GM23338 (cell line): ENCODE results near the gene UBQLN4. TPM values are rescaled to one million over a fixed set of nuclear protein-coding genes. Genes with fewer than 3 reads are reported as not detected.

Source experiments
- ATAC-seq: fragments of 200-7000 bp; cut with Tn5 transposase; 3 replicates; pipeline ENCODE4 v1.9.1; 2020
- DNase-seq: peaks from one replicate; pipeline ENCODE4 v3.0.0-alpha.2; 2015; ENCODE audit warnings: low spot score
- H2AFZ ChIP-seq: fragments of 200-600 bp; sonication (generic); 2 replicates; pipeline ENCODE4 v1.8.0; 2016; ENCODE audit warnings: antibody characterized with exemption, mild to moderate bottlenecking, moderate library complexity
- H3F3A ChIP-seq: fragments of 200-600 bp; sonication (generic); replicated peaks from 2 replicates; pipeline ENCODE4 v1.8.0; 2017; ENCODE audit warnings: antibody characterized with exemption, mixed run types, low read depth
- H3K27ac ChIP-seq: fragments of 200-600 bp; sonication (generic); 2 replicates; pipeline ENCODE4 v1.6.1; 2016; ENCODE audit warnings: low read depth
- H3K27me3 ChIP-seq: fragments of 200-600 bp; sonication (generic); 2 replicates; pipeline ENCODE4 v1.8.0; 2016; ENCODE audit warnings: mild to moderate bottlenecking, mixed run types, moderate library complexity; ENCODE audit not compliant: insufficient read depth
- H3K36me3 ChIP-seq: fragments of 200-600 bp; sonication (generic); 2 replicates; pipeline ENCODE4 v1.8.0; 2016; ENCODE audit warnings: mild to moderate bottlenecking; ENCODE audit not compliant: insufficient read depth
- H3K4me1 ChIP-seq: fragments of 200-600 bp; sonication (generic); 2 replicates; pipeline ENCODE4 v1.8.0; 2016; ENCODE audit warnings: mild to moderate bottlenecking, moderate library complexity; ENCODE audit not compliant: insufficient read depth
- H3K4me2 ChIP-seq: fragments of 200-600 bp; sonication (generic); 2 replicates; pipeline ENCODE4 v1.7.1; 2017; ENCODE audit warnings: mixed run types
- H3K4me3 ChIP-seq: fragments of 200-600 bp; sonication (generic); 2 replicates; pipeline ENCODE4 v1.6.1; 2016; ENCODE audit warnings: mixed run types
- H3K79me2 ChIP-seq: fragments of 200-600 bp; sonication (generic); replicated peaks from 2 replicates; pipeline ENCODE4 v1.8.0; 2017; ENCODE audit warnings: mild to moderate bottlenecking; ENCODE audit not compliant: insufficient read depth
- H3K9me2 ChIP-seq: fragments of 200-600 bp; sonication (generic); 2 replicates; pipeline ENCODE4 v1.8.0; 2017; ENCODE audit not compliant: insufficient read depth
- H4K20me1 ChIP-seq: fragments of 200-600 bp; sonication (generic); replicated peaks from 2 replicates; pipeline ENCODE4 v1.8.0; 2017; ENCODE audit warnings: mild to moderate bottlenecking; ENCODE audit not compliant: insufficient read depth
- H3K27ac Mint-ChIP-seq: 2 replicates; pipeline ENCODE4 v1.8.0; 2020; ENCODE audit warnings: inconsistent platforms, mild to moderate bottlenecking, moderate library complexity, mixed read lengths
- H3K27me3 Mint-ChIP-seq: 3 replicates; pipeline ENCODE4 v1.8.0; 2022; ENCODE audit warnings: low read depth, mild to moderate bottlenecking, moderate library complexity, mixed read lengths, inconsistent platforms; ENCODE audit not compliant: insufficient read depth, poor library complexity
- H3K36me3 Mint-ChIP-seq: 3 replicates; pipeline ENCODE4 v1.8.0; 2021; ENCODE audit warnings: low read depth, mild to moderate bottlenecking, inconsistent platforms, moderate library complexity, mixed read lengths
- H3K4me1 Mint-ChIP-seq: 3 replicates; pipeline ENCODE4 v1.8.0; 2020; ENCODE audit warnings: mild to moderate bottlenecking, inconsistent platforms, mixed read lengths
- H3K4me3 Mint-ChIP-seq: 3 replicates; pipeline ENCODE4 v1.8.0; 2021; ENCODE audit warnings: moderate library complexity, mild to moderate bottlenecking, inconsistent platforms, mixed read lengths
- H3K9me3 Mint-ChIP-seq: 3 replicates; pipeline ENCODE4 v1.8.0; 2020; ENCODE audit warnings: moderate library complexity, mild to moderate bottlenecking, inconsistent platforms, mixed read lengths
- CREB1 ChIP-seq: fragments of 250-450 bp; sonication (Bioruptor Pico); IDR thresholded peaks from 2 replicates; pipeline ENCODE4 v1.5.0; 2020; ENCODE audit warnings: low read depth, mild to moderate bottlenecking, moderate library complexity
- EZH2 ChIP-seq: fragments of 200-600 bp; sonication (generic); IDR thresholded peaks from one replicate; pipeline ENCODE4 v1.8.0; 2017; ENCODE audit warnings: antibody characterized with exemption, mild to moderate bottlenecking, low read depth; ENCODE audit not compliant: unreplicated experiment
- EZH2phosphoT487 ChIP-seq: fragments of 200-600 bp; sonication (generic); IDR thresholded peaks from one replicate; pipeline ENCODE4 v1.8.1; 2018; ENCODE audit warnings: antibody characterized with exemption; ENCODE audit not compliant: unreplicated experiment
- JUNB ChIP-seq: IDR thresholded peaks from one replicate; pipeline ENCODE4 v1.6.1; 2016; ENCODE audit warnings: antibody characterized with exemption; ENCODE audit not compliant: unreplicated experiment
- NANOG ChIP-seq: IDR thresholded peaks from 2 replicates; pipeline ENCODE4 v1.6.1; 2016; ENCODE audit warnings: antibody characterized with exemption, borderline replicate concordance
- POLR2AphosphoS5 ChIP-seq: IDR thresholded peaks from 2 replicates; pipeline ENCODE4 v1.6.1; 2016; ENCODE audit warnings: antibody characterized with exemption, low read depth
- STAT1 ChIP-seq: IDR thresholded peaks from one replicate; pipeline ENCODE4 v1.6.1; 2016; ENCODE audit warnings: antibody characterized with exemption; ENCODE audit not compliant: unreplicated experiment
- ZNF114 ChIP-seq: fragments of 250-450 bp; sonication (Bioruptor Pico); IDR thresholded peaks from 2 replicates; pipeline ENCODE4 v1.5.0; 2020; ENCODE audit warnings: mild to moderate bottlenecking, moderate library complexity
- ZNF331 ChIP-seq: fragments of 250-450 bp; sonication (Bioruptor Pico); IDR thresholded peaks from 2 replicates; pipeline ENCODE4 v1.5.0; 2020; ENCODE audit warnings: low read depth, mild to moderate bottlenecking, moderate library complexity
- polyA plus RNA-seq: library from polyadenylated mRNA; unstranded; fragments of >200 nt; fragmentation: Nextera tagmentation; extraction: Ambion mirVana; gene quantifications from 2 replicates; pipeline ENCODE4 v1.2.1, GENCODE V29; 2016
- total RNA-seq: library from RNA; depleted of rRNA; stranded (reverse); fragments of >200 nt; shearing (Covaris generic); gene quantifications from 2 replicates; pipeline ENCODE4 v1.2.3, GENCODE V29; 2014
- TF ChIP-seq, protein P1 (sequence below), 2 experiments: fragments of 200-600 bp in 1 of 2; sonication (generic) in 1 of 2; conservative IDR thresholded peaks; 2 replicates each; pipeline versions ENCODE4 v1.5.1 to v1.6.1; 2016 to 2017; ENCODE audit warnings: antibody characterized with exemption in 2 of 2, low read depth in 2 of 2, mild to moderate bottlenecking in 2 of 2, moderate library complexity in 1 of 2
- TF ChIP-seq, protein P2 (sequence below): IDR thresholded peaks from one replicate; pipeline ENCODE4 v1.6.1; 2018; ENCODE audit warnings: antibody characterized with exemption; ENCODE audit not compliant: unreplicated experiment
- TF ChIP-seq, protein P3 (sequence below): IDR thresholded peaks from 2 replicates; pipeline ENCODE4 v1.6.1; 2016; ENCODE audit warnings: antibody characterized with exemption
- TF ChIP-seq, protein P4 (sequence below): fragments of 250-450 bp; sonication (Bioruptor Pico); IDR thresholded peaks from 2 replicates; pipeline ENCODE4 v1.5.0; 2020; ENCODE audit warnings: mild to moderate bottlenecking, moderate library complexity

Gene UBQLN4
- total and polyA plus RNA-seq, 2 experiments from 2014 or later: 10.0 to 30.5 TPM

DNA sequence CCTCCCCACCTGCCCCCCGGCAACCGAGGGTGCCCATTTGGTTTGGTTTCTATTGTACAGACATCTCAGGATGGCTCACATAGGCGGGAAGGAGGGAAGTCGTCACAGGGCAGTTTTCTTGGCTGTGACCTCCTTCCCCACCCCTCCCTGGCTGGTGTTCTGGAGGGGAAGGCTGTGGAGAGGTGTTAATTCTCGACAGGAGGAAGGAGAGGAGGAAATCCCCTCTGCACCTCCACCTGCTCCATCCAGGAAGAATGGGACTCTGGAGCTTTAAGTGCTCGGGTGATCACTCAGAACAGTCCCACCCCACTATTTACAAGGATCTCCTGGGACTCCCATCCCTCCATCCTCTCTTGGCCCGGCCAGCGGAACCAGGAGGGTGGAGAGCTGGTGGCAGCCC lies 21.1 kb upstream of the UBQLN4 start:
- Histone ChIP-seq H4K20me1 (peaks cover 33% of the 10 kb centered on the region), H3K27me3 (no peaks in the 10 kb centered on the region), H3K4me2 (peak overlapping the region; percentile 99), H3K36me3 (no peaks in the 10 kb centered on the region; the same call in 1 of the 2 replicates), H3K9me2 (no peaks in the 10 kb centered on the region), H3K4me1 (peaks cover 77% of the 10 kb centered on the region), H3K4me3 (peak overlapping the region; percentile 54; the same call in 1 of the 2 replicates), H3K27ac (peak overlapping the region; percentile 83), H2AFZ (no peak overlapping the region), H3K79me2 (peaks cover 48% of the 10 kb centered on the region), H3F3A (peaks cover 55% of the 10 kb centered on the region)
- TF ChIP-seq EZH2 (no peak), POLR2AphosphoS5 (no peak), ZNF331 (CRISPR knock-in tag) (no peak), NANOG (no peak), JUNB (no peak), ZNF114 (CRISPR knock-in tag) (no peak), STAT1 (no peak), EZH2phosphoT487 (no peak), CREB1 (no peak)
- TF ChIP-seq, protein P1, sequence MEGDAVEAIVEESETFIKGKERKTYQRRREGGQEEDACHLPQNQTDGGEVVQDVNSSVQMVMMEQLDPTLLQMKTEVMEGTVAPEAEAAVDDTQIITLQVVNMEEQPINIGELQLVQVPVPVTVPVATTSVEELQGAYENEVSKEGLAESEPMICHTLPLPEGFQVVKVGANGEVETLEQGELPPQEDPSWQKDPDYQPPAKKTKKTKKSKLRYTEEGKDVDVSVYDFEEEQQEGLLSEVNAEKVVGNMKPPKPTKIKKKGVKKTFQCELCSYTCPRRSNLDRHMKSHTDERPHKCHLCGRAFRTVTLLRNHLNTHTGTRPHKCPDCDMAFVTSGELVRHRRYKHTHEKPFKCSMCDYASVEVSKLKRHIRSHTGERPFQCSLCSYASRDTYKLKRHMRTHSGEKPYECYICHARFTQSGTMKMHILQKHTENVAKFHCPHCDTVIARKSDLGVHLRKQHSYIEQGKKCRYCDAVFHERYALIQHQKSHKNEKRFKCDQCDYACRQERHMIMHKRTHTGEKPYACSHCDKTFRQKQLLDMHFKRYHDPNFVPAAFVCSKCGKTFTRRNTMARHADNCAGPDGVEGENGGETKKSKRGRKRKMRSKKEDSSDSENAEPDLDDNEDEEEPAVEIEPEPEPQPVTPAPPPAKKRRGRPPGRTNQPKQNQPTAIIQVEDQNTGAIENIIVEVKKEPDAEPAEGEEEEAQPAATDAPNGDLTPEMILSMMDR (conservative IDR thresholded peaks at IDR 0.05; ENCODE audit: low read depth in 2 of 2): no peak
- TF ChIP-seq, protein P2, sequence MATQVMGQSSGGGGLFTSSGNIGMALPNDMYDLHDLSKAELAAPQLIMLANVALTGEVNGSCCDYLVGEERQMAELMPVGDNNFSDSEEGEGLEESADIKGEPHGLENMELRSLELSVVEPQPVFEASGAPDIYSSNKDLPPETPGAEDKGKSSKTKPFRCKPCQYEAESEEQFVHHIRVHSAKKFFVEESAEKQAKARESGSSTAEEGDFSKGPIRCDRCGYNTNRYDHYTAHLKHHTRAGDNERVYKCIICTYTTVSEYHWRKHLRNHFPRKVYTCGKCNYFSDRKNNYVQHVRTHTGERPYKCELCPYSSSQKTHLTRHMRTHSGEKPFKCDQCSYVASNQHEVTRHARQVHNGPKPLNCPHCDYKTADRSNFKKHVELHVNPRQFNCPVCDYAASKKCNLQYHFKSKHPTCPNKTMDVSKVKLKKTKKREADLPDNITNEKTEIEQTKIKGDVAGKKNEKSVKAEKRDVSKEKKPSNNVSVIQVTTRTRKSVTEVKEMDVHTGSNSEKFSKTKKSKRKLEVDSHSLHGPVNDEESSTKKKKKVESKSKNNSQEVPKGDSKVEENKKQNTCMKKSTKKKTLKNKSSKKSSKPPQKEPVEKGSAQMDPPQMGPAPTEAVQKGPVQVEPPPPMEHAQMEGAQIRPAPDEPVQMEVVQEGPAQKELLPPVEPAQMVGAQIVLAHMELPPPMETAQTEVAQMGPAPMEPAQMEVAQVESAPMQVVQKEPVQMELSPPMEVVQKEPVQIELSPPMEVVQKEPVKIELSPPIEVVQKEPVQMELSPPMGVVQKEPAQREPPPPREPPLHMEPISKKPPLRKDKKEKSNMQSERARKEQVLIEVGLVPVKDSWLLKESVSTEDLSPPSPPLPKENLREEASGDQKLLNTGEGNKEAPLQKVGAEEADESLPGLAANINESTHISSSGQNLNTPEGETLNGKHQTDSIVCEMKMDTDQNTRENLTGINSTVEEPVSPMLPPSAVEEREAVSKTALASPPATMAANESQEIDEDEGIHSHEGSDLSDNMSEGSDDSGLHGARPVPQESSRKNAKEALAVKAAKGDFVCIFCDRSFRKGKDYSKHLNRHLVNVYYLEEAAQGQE: no peak
- TF ChIP-seq, protein P3, sequence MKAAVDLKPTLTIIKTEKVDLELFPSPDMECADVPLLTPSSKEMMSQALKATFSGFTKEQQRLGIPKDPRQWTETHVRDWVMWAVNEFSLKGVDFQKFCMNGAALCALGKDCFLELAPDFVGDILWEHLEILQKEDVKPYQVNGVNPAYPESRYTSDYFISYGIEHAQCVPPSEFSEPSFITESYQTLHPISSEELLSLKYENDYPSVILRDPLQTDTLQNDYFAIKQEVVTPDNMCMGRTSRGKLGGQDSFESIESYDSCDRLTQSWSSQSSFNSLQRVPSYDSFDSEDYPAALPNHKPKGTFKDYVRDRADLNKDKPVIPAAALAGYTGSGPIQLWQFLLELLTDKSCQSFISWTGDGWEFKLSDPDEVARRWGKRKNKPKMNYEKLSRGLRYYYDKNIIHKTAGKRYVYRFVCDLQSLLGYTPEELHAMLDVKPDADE: no peak
- TF ChIP-seq, protein P4, sequence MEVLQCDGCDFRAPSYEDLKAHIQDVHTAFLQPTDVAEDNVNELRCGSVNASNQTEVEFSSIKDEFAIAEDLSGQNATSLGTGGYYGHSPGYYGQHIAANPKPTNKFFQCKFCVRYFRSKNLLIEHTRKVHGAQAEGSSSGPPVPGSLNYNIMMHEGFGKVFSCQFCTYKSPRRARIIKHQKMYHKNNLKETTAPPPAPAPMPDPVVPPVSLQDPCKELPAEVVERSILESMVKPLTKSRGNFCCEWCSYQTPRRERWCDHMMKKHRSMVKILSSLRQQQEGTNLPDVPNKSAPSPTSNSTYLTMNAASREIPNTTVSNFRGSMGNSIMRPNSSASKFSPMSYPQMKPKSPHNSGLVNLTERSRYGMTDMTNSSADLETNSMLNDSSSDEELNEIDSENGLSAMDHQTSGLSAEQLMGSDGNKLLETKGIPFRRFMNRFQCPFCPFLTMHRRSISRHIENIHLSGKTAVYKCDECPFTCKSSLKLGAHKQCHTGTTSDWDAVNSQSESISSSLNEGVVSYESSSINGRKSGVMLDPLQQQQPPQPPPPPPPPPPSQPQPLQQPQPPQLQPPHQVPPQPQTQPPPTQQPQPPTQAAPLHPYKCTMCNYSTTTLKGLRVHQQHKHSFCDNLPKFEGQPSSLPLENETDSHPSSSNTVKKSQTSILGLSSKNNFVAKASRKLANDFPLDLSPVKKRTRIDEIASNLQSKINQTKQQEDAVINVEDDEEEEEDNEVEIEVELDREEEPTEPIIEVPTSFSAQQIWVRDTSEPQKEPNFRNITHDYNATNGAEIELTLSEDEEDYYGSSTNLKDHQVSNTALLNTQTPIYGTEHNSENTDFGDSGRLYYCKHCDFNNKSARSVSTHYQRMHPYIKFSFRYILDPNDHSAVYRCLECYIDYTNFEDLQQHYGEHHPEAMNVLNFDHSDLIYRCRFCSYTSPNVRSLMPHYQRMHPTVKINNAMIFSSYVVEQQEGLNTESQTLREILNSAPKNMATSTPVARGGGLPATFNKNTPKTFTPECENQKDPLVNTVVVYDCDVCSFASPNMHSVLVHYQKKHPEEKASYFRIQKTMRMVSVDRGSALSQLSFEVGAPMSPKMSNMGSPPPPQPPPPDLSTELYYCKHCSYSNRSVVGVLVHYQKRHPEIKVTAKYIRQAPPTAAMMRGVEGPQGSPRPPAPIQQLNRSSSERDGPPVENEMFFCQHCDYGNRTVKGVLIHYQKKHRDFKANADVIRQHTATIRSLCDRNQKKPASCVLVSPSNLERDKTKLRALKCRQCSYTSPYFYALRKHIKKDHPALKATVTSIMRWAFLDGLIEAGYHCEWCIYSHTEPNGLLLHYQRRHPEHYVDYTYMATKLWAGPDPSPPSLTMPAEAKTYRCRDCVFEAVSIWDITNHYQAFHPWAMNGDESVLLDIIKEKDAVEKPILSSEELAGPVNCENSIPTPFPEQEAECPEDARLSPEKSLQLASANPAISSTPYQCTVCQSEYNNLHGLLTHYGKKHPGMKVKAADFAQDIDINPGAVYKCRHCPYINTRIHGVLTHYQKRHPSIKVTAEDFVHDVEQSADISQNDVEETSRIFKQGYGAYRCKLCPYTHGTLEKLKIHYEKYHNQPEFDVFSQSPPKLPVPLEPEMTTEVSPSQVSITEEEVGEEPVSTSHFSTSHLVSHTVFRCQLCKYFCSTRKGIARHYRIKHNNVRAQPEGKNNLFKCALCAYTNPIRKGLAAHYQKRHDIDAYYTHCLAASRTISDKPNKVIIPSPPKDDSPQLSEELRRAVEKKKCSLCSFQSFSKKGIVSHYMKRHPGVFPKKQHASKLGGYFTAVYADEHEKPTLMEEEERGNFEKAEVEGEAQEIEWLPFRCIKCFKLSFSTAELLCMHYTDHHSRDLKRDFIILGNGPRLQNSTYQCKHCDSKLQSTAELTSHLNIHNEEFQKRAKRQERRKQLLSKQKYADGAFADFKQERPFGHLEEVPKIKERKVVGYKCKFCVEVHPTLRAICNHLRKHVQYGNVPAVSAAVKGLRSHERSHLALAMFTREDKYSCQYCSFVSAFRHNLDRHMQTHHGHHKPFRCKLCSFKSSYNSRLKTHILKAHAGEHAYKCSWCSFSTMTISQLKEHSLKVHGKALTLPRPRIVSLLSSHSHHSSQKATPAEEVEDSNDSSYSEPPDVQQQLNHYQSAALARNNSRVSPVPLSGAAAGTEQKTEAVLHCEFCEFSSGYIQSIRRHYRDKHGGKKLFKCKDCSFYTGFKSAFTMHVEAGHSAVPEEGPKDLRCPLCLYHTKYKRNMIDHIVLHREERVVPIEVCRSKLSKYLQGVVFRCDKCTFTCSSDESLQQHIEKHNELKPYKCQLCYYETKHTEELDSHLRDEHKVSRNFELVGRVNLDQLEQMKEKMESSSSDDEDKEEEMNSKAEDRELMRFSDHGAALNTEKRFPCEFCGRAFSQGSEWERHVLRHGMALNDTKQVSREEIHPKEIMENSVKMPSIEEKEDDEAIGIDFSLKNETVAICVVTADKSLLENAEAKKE (CRISPR knock-in tag): no peak
- Mint-ChIP-seq H3K4me3 (peak overlapping the region; percentile 49), H3K36me3 (peaks cover 64% of the 10 kb centered on the region), H3K27ac (peak overlapping the region; percentile 50), H3K4me1 (peaks cover 83% of the 10 kb centered on the region), H3K9me3 (no peaks in the 10 kb centered on the region; the same call in 2 of the 3 replicates), H3K27me3 (peaks cover 21% of the 10 kb centered on the region)
- ATAC-seq: peak; percentile 1; the same call in 2 of the 3 replicates
- peak; percentile 45 for DNase-seq
